Endothelial cell of umbilical vein (primary cell): ENCODE data around the gene BTBD2. TPM values are rescaled to one million over a fixed set of nuclear protein-coding genes. Genes with fewer than 3 reads are reported as not detected.

ENCODE experiments used
- BruUV-seq: library from RNA; stranded (reverse); fragments of 400-500 nt; replicated peaks from 2 replicates; lab custom pipeline; 2021; lab: Mats Ljungman, UMichigan
- CTCF ChIA-PET: fragments of 300-600, 350-600 bp; sonication (Branson Sonifier 250); formaldehyde crosslinking; loops from one replicate; lab custom pipeline; 2021; ENCODE audit warnings: antibody characterized with exemption, inconsistent platforms; lab: Charles Lee
- POLR2A ChIA-PET: fragments of 300-600, 350-600 bp; sonication (Branson Sonifier 250); formaldehyde crosslinking; loops from one replicate; lab custom pipeline; 2021; ENCODE audit warnings: antibody characterized with exemption, inconsistent platforms; lab: Charles Lee
- DNase-seq: peaks from one replicate; pipeline ENCODE4 v3.0.0-alpha.2; 2011; ENCODE audit warnings: low read depth, low spot score
- FAIRE-seq: peaks from 2 replicates; lab custom pipeline; 2011; peaks lifted over from hg19 to GRCh38; lab: Jason Lieb, UNC
- H2AFZ ChIP-seq: 2 replicates; pipeline ENCODE4 v1.6.0; 2012; ENCODE audit warnings: low read depth, low read length, control low read depth, inconsistent platforms
- H3K27ac ChIP-seq: 2 replicates; pipeline ENCODE4 v1.5.1; 2011; ENCODE audit warnings: low read depth, mild to moderate bottlenecking, control low read depth, low read length, moderate library complexity; ENCODE audit not compliant: insufficient read depth
- H3K27me3 ChIP-seq, 2 experiments: 2 replicates each; pipeline versions ENCODE4 v1.6.0 to v1.6.1; 2011; ENCODE audit warnings: low read length in 2 of 2, mixed read lengths in 1 of 2; ENCODE audit not compliant: control insufficient read depth in 2 of 2, insufficient read depth in 2 of 2
- H3K36me3 ChIP-seq, 2 experiments: 2 replicates in 1 of 2; 3 replicates in 1 of 2; pipeline ENCODE4 v1.5.1; 2011; ENCODE audit warnings: low read length in 2 of 2, mild to moderate bottlenecking in 1 of 2, moderate library complexity in 1 of 2; ENCODE audit not compliant: control insufficient read depth in 2 of 2, insufficient read depth in 2 of 2; ENCODE audit errors: extremely low read depth in 1 of 2
- H3K4me1 ChIP-seq: 3 replicates; pipeline ENCODE4 v1.5.1; 2011; ENCODE audit warnings: mild to moderate bottlenecking, low read length; ENCODE audit not compliant: control insufficient read depth, insufficient read depth; ENCODE audit errors: extremely low read depth
- H3K4me2 ChIP-seq: 2 replicates; pipeline ENCODE4 v1.6.1; 2011; ENCODE audit warnings: low read length, control low read depth, mixed read lengths; ENCODE audit not compliant: insufficient read depth
- H3K4me3 ChIP-seq, 3 experiments: fragments of 200-600 bp in 1 of 3; sonication (generic), shearing (Covaris generic) in 1 of 3; replicated peaks in 1 of 3; 2 replicates each; pipeline ENCODE4 v1.5.1; 2011 to 2016; ENCODE audit warnings: control low read depth in 3 of 3, low read length in 3 of 3, mild to moderate bottlenecking in 2 of 3, inconsistent platforms in 1 of 3, low read depth in 1 of 3, moderate library complexity in 1 of 3; ENCODE audit not compliant: insufficient read depth in 1 of 3
- H3K79me2 ChIP-seq: 2 replicates; pipeline ENCODE4 v1.6.0; 2012; ENCODE audit warnings: low read length, inconsistent platforms; ENCODE audit not compliant: control insufficient read depth, insufficient read depth
- H3K9ac ChIP-seq: replicated peaks from 2 replicates; pipeline ENCODE3; 2011; ENCODE audit warnings: low read length, control low read depth; ENCODE audit not compliant: insufficient read depth; ENCODE audit errors: extremely low read depth
- H3K9me1 ChIP-seq: replicated peaks from 3 replicates; pipeline ENCODE4 v1.6.0; 2011; ENCODE audit warnings: mild to moderate bottlenecking, low read length; ENCODE audit not compliant: control insufficient read depth, insufficient read depth; ENCODE audit errors: extremely low read depth
- H3K9me3 ChIP-seq: replicated peaks from 2 replicates; pipeline ENCODE4 v1.5.1; 2012; ENCODE audit warnings: low read length, inconsistent platforms; ENCODE audit not compliant: control insufficient read depth, insufficient read depth
- H4K20me1 ChIP-seq: replicated peaks from 2 replicates; pipeline ENCODE3; 2011; ENCODE audit warnings: mild to moderate bottlenecking, low read length; ENCODE audit not compliant: control insufficient read depth, insufficient read depth; ENCODE audit errors: extremely low read depth
- CTCF ChIP-seq, 2 donors: IDR thresholded peaks; 1 replicate in 1 of 2; 2 replicates in 1 of 2; pipeline ENCODE4 v1.5.1; 2011; ENCODE audit warnings: low read length in 2 of 2, mild to moderate bottlenecking in 2 of 2, moderate library complexity in 2 of 2, control low read depth in 1 of 2, inconsistent platforms in 1 of 2, low read depth in 1 of 2; ENCODE audit not compliant: insufficient read depth in 1 of 2; ENCODE audit errors: extremely low read depth in 1 of 2
- EZH2 ChIP-seq: IDR thresholded peaks from 2 replicates; pipeline ENCODE4 v1.6.1; 2012; ENCODE audit warnings: borderline replicate concordance, low read depth, mild to moderate bottlenecking, moderate library complexity, low read length, inconsistent platforms; ENCODE audit not compliant: severe bottlenecking
- FOS ChIP-seq: IDR thresholded peaks from 2 replicates; pipeline ENCODE4 v1.6.1; 2011; ENCODE audit warnings: mild to moderate bottlenecking, low read length, moderate library complexity, borderline replicate concordance; ENCODE audit not compliant: insufficient read depth
- GATA2 ChIP-seq: IDR thresholded peaks from 2 replicates; pipeline ENCODE4 v1.7.0; 2011; ENCODE audit warnings: low read depth, mild to moderate bottlenecking, moderate library complexity, mixed read lengths, low read length; ENCODE audit not compliant: insufficient read length, insufficient read depth
- JUN ChIP-seq: IDR thresholded peaks from 2 replicates; pipeline ENCODE4 v1.6.1; 2011; ENCODE audit warnings: borderline replicate concordance, low read depth; ENCODE audit not compliant: insufficient read length, insufficient read depth
- MAX ChIP-seq: IDR thresholded peaks from 2 replicates; pipeline ENCODE4 v1.6.1; 2011; ENCODE audit not compliant: insufficient read depth, insufficient read length
- MYC ChIP-seq: IDR thresholded peaks from one replicate; pipeline ENCODE4 v1.6.1; 2011; ENCODE audit warnings: mild to moderate bottlenecking, low read depth, low read length
- POLR2A ChIP-seq: IDR thresholded peaks from 2 replicates; pipeline ENCODE4 v1.6.1; 2012; ENCODE audit warnings: low read depth, mild to moderate bottlenecking, control low read depth, low read length
- POLR2AphosphoS5 ChIP-seq: IDR thresholded peaks from 2 replicates; pipeline ENCODE4 v1.6.1; 2012; ENCODE audit warnings: low read depth, mild to moderate bottlenecking, control low read depth, low read length, moderate library complexity; ENCODE audit not compliant: insufficient read depth
- dilution Hi-C: fragments of 300-500 bp; cut with MboI; formaldehyde crosslinking; loops from one replicate; pipeline ENCODE4 v1.15.0; 2019; ENCODE audit warnings: low sequenced_read_pairs; ENCODE audit not compliant: extremely low pct_ligation_motif_present
- intact Hi-C: fragments of 100-400 bp; cut with micrococcal nuclease; formaldehyde crosslinking; loops from one replicate; pipeline ENCODE4 v1.10.0; 2022
- polyA plus RNA-seq, 4 experiments: library from polyadenylated mRNA; depleted of rRNA in 3 of 4; stranded (reverse) in 3 of 4; unstranded in 1 of 4; fragments of >200 nt; gene quantifications; 2 replicates each; pipeline versions ENCODE4 v1.2.1 to v1.2.3, GENCODE V29; 2011 to 2012; ENCODE audit warnings: missing spikeins in 1 of 4
- total RNA-seq: library from RNA; stranded (reverse); gene quantifications from 2 replicates; pipeline ENCODE4 v1.2.3, GENCODE V29; 2021

Gene BTBD2
- total and polyA plus RNA-seq, 2 donors (not counting 3 experiments of a cell fraction or from before 2014, with no cell fraction given), result 59.2 to 78.2 TPM

GRCh38 chr19:1953441-1954094, 61.9 kb downstream of the BTBD2 start:
- Histone ChIP-seq H3K27ac (no peak overlapping the region), H4K20me1 (no peaks in the 10 kb centered on the region), H3K9me1 (no peaks in the 10 kb centered on the region), H3K4me2 (no peak overlapping the region), H3K9ac (no peak overlapping the region), H3K4me3 (no peak overlapping the region), H3K27me3 (no peaks in the 10 kb centered on the region), H3K9me3 (no peaks in the 10 kb centered on the region), H3K4me1 (no peaks in the 10 kb centered on the region), H2AFZ (no peak overlapping the region), H3K79me2 (peaks cover 72% of the 10 kb centered on the region), H3K36me3 (peaks cover 0 to 12% of the 10 kb centered on the region in 2 experiments)
- BruUV-seq, result no TSS peak
- FAIRE-seq (no peak), DNase-seq (no peak)
- POLR2A ChIA-PET, result interaction anchor here (0.6 kb wide), 1 partner anchor 344 kb away, joined by 5 read pairs; no protein-coding TSS in a partner anchor
- no peak for TF ChIP-seq POLR2AphosphoS5
- TF ChIP-seq FOS, result no peak
- TF ChIP-seq CTCF (IDR thresholded peaks at IDR 0.05; ENCODE audit: extremely low read depth in 1 of 2, insufficient read depth in 1 of 2, low read depth in 1 of 2, low read length in 2 of 2), result no peak
- TF ChIP-seq POLR2A, result no peak
- TF ChIP-seq GATA2, result no peak
- TF ChIP-seq EZH2, result no peak
- TF ChIP-seq MAX, result no peak
- no peak for TF ChIP-seq MYC
- no peak for TF ChIP-seq JUN
- intact Hi-C loops, result no loop called here
- dilution Hi-C loops, result no loop called here
- CTCF ChIA-PET, result no interaction called here
